ENCODE measurements around the gene SDK2. TPM values are rescaled to one million over a fixed set of nuclear protein-coding genes. Genes with fewer than 3 reads are reported as not detected.

Gene SDK2
- total and polyA plus RNA-seq, 2 of the 8 experiments (the other 6 are each of a cell fraction or from before 2014, with no cell fraction given), result 3.9 to 4.1 TPM

GRCh38 chr17:73669771-73670170, 25.5 kb upstream of the SDK2 start:
- Histone ChIP-seq H4K8ac (ENCODE audit: extremely low read depth, insufficient read depth, low read length) (no peak overlapping the region), H4K5ac (ENCODE audit: insufficient read length, low read depth, low read length) (no peak overlapping the region), H2AFZ (ENCODE audit: low read length) (no peak overlapping the region), H3K14ac (ENCODE audit: insufficient read length) (no peak overlapping the region), H2BK20ac (ENCODE audit: low read length) (no peak overlapping the region), H2BK5ac (ENCODE audit: low read depth, low read length) (no peak overlapping the region), H3K4me3 (ENCODE audit: extremely low read depth in 1 of 4, insufficient read depth in 2 of 4, low read depth in 3 of 4, low read length in 4 of 4) (no peak overlapping the region), H2BK12ac (ENCODE audit: low read depth, low read length) (no peak overlapping the region), H3K9ac (replicated peaks in 1 of 4; ENCODE audit: extremely low read depth in 1 of 4, low read depth in 3 of 4, low read length in 3 of 4) (no peak overlapping the region), H3K18ac (ENCODE audit: extremely low read depth, low read length) (no peak overlapping the region), H3K23ac (ENCODE audit: insufficient read length) (no peak overlapping the region), H3K79me2 (ENCODE audit: control insufficient read depth in 1 of 2, insufficient read depth in 2 of 2, low read length in 2 of 2) (no peaks in the 10 kb centered on the region), H3K4me2 (ENCODE audit: insufficient read depth in 1 of 2, low read depth in 2 of 2, low read length in 2 of 2) (no peak overlapping the region), H3K4me1 (replicated peaks in 1 of 4; ENCODE audit: control insufficient read depth in 3 of 4, insufficient read depth in 4 of 4, low read length in 3 of 4) (no peaks in the 10 kb centered on the region), H3K27ac (ENCODE audit: low read depth, low read length) (no peak overlapping the region), H4K20me1 (replicated peaks in 1 of 2; ENCODE audit: control insufficient read depth in 1 of 2, insufficient read depth in 2 of 2, low read length in 2 of 2) (no peaks in the 10 kb centered on the region), H4K91ac (replicated peaks; ENCODE audit: insufficient read length, low read length) (no peak overlapping the region), H2BK15ac (ENCODE audit: low read length) (no peak overlapping the region), H3K9me3 (ENCODE audit: insufficient read depth in 2 of 2, low read depth in 1 of 2, low read length in 1 of 2) (no peaks in the 10 kb centered on the region; a peak in 1 of 4 replicates), H3K79me1 (ENCODE audit: low read depth, low read length) (no peaks in the 10 kb centered on the region), H3K4ac (replicated peaks; ENCODE audit: insufficient read length, low read depth, low read length) (no peak overlapping the region), H3K27me3 (replicated peaks in 1 of 4; ENCODE audit: control insufficient read depth in 3 of 4, extremely low read depth in 1 of 4, insufficient read depth in 3 of 4, low read length in 3 of 4) (no peaks in the 10 kb centered on the region), H2BK120ac (replicated peaks; ENCODE audit: low read depth, low read length) (no peak overlapping the region), H2AK5ac (ENCODE audit: low read depth, low read length) (no peak overlapping the region), H3K56ac (replicated peaks; ENCODE audit: insufficient read length, low read depth, low read length) (no peak overlapping the region), H3K36me3 (ENCODE audit: control insufficient read depth in 2 of 4, insufficient read depth in 4 of 4, low read length in 3 of 4) (no peaks in the 10 kb centered on the region), H3K23me2 (ENCODE audit: low read depth, low read length) (no peaks in the 10 kb centered on the region)
- DNase-seq (ENCODE audit: low read depth in 1 of 2, low spot score in 2 of 2) (no peak), FAIRE-seq (no peak)
- ChIA-PET CTCF (ENCODE audit: partially characterized antibody) (no interaction called here), POLR2A (ENCODE audit: partially characterized antibody) (no interaction called here)
- WGBS, 2 experiments (ENCODE audit: extremely low coverage in 1 of 2, insufficient coverage in 1 of 2, insufficient read length in 1 of 2, insufficient replicate concordance in 2 of 2, low coverage in 1 of 2, low lambda C conversion rate in 2 of 2, missing lambda C conversion rate in 1 of 2), result 88% methylated on average over 3 of the region's 3 CpGs; no CpG with 5 or more reads in 1 of the 2 experiments
- TF ChIP-seq ZNF274 (IDR thresholded peaks at IDR 0.05; ENCODE audit: borderline replicate concordance, extremely low read depth, low read length) (no peak), EZH2 (IDR thresholded peaks at IDR 0.05; ENCODE audit: low read depth, low read length, severe bottlenecking) (no peak), FOSL1 (IDR thresholded peaks at IDR 0.05; ENCODE audit: insufficient read depth, low read depth, low read length) (no peak), EGR1 (IDR thresholded peaks at IDR 0.05; ENCODE audit: borderline replicate concordance, low read depth, low read length) (no peak), BACH1 (IDR thresholded peaks at IDR 0.05; ENCODE audit: low read length) (no peak), ATF3 (IDR thresholded peaks at IDR 0.05; ENCODE audit: insufficient read depth, low read depth, low read length) (no peak), SP1 (IDR thresholded peaks at IDR 0.05; ENCODE audit: low read depth, low read length) (no peak), MAX (IDR thresholded peaks at IDR 0.05) (no peak), GTF2F1 (IDR thresholded peaks at IDR 0.05; ENCODE audit: borderline replicate concordance, low read depth, low read length) (no peak), SIN3A (conservative IDR thresholded peaks at IDR 0.05 in 1 of 2, IDR thresholded peaks at IDR 0.05 in 1 of 2; ENCODE audit: low read depth in 1 of 2, low read length in 2 of 2) (no peak), JUN (IDR thresholded peaks at IDR 0.05; ENCODE audit: low read depth, low read length) (no peak), CBX8 (IDR thresholded peaks at IDR 0.05; ENCODE audit: borderline replicate concordance, low read depth, low read length) (no peak), RXRA (IDR thresholded peaks at IDR 0.05; ENCODE audit: insufficient read depth, low read depth, low read length) (no peak), SUZ12 (IDR thresholded peaks at IDR 0.05; ENCODE audit: low read length) (no peak)
